Activated CD4-positive, CD25-positive, alpha-beta regulatory T cell (primary cell): Measurements from ENCODE around the gene PER1.

Experiments used
- DNase-seq, 4 experiments: peaks; one replicate each; lab custom pipeline; 2025; lab: John Stamatoyannopoulos, UW

The PER1 gene

DNA sequence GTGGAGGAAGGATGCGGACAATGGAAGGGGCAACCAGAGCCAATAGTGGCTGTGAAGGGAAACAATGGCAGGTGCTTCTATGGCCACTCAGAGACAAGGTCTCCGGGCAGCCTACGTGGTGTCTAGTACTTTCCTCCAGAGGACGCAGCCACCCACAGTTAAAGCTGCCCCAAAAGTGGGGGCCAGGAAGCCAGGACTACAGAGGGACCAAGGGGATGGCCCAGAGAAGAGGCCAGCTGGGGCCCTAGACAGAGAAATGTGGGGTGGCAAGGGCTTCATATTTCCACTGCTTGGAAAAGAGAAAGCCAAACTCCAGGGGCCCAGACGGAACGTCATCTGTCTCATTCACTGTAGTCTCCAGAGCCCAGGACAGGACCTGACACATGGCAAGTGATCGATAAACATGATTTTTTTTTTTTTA lies 837 bp upstream of the PER1 start:
- no peak for DNase-seq

DNA sequence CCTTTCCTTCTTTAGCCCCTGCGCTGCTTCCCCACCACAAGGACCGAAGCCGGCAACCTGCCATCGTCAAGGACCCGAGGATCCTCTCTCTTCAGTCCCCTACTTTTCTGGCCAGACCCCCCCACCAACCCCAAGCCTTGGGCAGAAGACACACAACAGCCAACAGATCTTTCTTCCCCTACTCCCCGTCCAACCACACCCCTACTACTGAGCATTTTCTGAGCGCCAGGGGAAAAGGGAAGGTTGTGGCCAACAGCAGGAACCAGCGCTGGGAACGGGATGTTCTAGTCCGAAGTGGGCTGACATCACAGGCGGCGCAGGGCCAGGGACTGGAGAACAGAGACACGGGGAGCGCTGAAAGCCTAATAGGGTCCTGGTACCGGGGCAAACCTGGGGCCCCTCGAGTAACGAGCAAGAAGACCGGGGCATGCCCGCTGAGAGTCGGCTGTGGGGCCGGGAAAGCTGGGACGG lies 528 bp downstream of the PER1 start:
- DNase-seq: no peak

DNA sequence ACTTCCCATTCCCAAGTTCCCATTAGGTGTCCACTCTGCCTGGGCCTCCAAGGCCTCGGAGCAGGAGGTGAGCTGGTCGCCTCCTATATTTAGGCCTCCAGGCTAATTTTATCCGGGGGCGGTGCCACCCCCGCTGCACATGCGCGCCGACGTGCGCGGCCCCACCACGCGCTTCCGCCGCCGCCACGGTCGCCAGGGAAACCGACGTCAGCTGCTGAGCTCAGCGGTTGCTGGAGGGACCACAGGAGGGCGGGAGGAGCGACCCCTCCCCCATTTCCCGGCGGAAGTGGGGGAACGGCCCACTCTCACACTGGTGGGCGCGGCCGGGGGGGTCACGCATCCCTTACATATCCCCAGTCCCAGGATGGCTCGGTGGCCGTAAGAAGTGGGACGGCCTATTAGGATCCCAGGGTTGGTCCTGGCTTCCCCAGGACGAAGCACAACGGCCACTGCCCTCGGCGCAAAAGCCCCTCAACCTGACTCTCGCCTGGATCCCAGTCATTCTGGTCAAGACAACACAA lies 1.0 kb downstream of the PER1 start:
- DNase-seq: peak; percentile 71 to 83 (median 78)

DNA sequence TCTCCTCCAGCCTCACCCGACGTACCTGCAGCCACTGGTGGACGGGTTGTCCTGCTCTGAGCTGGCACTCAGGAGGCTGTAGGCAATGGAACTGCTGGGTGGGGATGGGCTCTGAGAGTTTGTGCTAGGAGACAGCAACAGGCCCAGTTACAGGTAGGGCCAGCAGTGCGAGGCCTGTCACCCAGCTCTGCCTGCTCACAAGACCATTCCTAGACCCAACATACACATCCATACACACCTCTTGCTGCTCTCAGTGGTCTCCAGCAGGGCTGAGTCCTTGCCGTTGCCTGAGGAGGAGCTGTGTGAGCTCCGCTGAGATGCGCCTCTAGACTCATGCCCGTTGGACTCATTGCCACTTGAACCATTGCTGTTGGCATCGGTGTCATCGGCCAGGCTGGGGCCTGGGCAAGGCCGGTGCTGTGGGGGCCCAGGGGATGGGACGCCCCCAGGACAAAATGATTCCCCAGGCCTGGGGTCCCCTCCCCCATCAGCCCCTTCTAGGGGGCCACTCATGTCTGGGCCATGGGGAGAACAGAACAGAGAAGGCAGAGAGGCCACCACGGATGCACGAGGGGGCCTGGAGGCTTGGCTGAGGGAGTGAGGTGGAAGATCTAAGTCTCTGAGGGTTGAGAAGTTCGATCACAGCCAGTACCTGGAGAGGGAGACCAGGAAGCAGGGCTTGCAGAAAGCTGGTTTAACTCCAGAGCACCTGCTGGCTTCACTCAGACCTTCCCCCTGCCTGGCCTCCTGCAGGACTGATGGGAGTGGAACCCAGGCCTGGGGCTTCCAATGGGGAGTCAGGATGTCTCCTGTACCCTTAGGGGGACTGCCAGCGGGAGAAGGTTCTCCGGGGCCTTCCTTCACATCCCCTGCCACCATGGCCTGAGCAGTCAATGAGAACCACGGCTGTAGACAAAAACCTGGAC lies 1.7 kb downstream of the PER1 start:
- DNase-seq: no peak

DNA sequence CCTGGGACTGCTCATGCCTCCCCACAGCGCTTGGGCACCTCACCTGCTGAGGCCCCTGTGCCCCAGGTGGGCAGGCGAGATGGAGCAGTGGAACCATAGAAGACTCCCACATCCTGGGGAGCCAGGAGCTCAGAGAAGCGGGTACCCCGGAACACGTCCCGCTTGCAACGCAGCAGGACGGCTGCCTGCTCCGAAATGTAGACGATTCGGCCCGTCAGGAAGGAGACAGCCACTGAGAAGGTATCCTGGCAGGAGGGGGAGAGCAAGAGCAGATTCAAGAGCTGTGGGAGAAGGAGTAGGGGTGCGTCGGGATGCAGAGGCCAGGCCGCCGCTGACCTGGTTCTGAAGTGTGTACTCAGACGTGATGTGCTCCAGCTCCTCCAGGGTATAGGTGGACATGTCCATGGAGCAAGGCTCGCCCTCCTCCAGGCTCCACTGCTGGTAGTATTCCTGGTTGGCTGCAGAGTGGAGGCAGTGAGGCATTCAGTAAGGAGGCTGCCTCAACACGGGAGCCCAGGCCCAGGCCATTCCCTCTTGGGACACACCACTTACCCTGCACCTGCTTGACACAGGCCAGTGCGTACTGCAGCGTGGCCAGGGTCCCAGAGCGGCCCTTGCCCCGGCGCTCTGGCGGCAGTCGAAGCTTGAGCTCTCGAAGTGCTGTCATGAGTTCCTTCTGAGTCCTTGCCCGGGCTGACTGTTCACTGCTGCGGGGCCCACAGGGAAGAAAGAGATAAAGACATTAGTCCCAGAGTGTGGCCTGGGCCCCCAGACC lies 2.6 kb downstream of the PER1 start:
- DNase-seq: no peak

DNA sequence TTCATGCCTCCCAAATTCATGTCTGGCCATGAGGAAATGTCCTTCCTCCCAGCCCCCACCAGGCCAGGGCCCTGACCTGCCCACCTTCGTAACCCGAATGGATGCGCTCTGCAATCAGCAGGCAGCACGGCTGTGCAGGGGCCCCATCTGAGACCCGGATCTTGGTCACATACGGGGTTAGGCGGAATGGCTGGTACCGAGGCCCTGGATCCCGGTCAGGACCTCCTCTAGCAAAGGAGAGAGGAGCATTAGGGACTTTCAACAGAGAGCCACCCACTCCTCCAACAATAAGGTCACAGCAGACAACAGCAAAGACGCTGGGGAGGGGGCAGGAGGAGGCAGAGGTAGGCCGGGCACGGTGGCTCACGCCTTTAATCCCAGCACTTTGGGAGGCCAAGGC lies 3.6 kb downstream of the PER1 start:
- DNase-seq: no peak

DNA sequence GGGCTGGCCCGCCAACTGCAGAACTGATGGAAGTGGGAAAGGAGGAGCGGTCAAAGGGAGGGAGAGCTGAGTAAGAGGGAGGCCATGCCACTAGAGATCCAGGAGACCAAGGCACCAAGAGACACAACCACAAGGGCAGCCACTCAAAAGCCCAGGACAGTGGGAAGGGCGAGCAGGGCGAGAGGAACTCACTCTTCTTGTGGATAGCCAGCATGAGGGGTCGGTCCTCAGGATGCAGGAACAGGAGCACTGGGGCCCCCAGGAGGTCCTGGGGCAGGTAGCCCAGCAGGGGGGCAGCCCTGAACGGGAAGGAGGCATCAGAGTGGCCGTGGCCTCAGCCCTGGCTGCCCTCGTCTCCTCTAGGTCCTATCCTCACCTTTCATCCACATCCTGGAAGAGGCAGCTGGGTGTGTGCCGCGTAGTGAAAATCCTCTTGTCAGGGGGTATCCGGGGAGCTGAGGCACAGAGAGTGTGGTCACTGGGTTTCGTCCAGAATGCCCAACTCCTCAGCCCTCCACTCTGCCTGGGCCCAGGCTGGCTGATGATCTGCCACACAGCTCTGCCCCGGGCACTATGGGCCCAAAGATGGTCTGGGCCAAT lies 4.3 kb downstream of the PER1 start:
- no peak for DNase-seq

DNA sequence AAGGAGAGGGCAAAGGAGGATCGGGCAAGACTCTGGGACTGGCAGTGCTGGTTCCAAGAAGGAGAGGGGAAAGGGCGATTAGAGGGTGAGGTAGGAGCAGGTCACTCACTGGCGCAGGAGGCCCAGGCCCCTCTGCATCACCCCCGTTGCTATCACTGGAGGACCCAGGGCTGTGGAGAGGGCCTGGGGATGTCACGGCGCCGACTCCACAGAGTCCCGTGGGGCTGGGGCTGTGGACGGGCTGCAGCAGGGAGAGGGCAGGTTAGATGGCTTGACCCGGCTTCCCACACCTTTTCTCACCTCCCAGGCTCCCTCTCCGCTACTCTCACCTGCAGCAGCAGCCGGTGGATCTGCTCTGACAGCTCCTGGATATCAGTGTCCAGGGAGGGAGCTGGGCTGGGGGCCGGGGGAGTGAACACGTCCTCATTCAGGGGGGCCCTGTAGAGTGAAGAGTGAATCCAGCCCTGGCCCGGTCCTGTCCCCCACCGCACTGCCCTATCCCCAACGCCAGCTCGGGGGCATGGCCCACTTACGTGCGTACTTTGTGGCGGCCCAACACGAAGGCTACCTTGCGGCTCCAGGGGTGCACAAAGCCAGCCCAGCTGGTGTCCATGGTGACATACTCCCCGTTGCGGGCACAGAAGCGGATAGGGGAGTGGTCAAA lies 4.9 kb downstream of the PER1 start:
- DNase-seq: no peak

DNA sequence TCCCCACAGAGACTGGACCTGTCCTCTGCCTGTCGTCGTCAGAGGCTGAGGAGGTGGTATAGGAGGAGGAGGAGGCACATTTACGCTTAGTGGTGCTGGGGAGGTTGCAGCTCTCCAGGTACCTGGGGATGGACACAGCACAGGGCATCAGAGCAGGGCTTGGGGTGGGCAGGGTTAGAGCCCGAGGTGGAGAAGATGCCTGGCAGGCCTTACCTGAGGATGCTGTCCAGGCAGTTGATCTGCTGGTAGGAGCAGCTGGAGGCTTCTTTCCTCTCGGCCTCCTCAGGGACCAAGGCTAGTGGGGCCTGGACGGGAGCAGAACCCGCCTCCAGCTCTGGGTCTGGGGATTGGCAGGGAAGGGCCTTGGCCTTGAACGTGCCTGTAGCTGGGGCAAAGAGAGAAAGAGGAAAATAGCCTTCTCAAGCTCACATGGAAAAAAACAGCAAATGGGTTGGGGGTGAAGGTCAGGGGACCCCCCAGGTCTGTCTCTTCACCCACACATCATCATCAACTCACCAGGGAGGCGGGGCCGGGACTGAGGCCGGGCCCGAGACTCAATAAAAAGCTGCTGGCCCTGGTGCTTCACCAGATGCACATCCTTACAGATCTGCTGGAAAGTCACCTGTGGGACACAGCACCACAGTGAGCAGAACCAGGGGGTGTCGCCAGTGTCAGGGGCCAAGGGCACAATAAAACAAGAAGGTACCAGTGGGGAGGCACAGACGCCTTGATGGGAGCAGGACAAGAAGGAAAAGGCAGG lies 5.6 kb downstream of the PER1 start:
- DNase-seq: no peak

DNA sequence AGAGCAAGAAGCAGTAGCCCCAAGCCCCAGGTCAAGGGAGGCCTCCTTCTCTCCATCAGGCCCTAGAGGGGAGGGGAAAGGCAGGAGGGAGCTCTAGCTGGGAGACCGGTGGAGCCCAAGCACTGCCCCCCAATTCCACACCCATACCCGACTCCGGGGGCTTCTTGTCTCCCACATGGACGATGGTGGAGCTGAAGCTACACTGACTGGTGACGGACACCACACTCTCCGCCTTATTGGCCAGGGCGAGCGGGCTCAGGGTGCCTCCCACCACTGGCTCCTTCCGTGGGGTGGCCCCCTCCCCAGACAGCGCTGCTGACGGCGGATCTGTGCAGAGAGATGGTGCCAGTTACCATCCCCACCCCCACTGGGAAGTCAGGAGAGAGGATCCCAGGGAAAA lies 6.4 kb downstream of the PER1 start:
- DNase-seq: no peak

DNA sequence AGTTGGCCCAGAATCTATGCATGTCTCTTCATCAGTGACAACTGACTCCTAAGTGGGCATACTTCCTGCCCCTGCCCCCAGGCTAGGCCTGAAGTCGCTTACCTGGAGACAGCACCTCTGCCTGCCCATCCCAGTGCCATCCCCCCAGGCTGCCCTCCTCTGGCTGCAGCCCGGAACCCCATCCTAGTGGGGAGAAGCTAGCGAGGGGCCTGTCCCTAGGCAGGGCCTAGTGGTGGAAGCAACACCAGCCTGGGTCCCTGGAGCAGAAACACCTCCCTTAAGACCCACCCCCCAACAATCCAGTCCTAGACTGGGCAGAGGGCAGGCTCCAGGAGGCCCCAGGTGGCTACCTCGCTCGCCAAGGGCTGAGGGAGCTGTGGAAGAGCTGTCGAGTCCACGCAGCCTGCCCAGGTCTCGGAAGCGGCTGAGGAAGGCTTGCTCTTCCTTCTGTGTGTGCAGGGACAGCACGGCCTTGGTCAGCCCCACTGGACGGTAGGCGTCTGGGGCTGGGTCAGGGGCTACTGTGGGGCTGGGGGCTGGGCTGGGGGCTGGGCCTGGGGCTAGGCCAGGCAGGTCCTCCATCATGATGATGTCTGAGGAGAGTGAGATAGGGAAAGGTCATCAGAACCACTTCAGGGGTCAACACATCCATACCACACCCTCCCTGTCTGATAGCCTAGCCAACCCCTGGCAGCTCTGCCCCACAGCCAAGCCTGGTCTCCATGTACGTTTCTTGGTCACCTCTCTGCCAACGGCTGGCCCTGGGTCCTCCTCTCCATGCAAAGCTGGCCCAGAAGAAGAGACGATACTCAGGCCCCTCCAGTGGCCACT lies 7.6 kb downstream of the PER1 start:
- DNase-seq: no peak

DNA sequence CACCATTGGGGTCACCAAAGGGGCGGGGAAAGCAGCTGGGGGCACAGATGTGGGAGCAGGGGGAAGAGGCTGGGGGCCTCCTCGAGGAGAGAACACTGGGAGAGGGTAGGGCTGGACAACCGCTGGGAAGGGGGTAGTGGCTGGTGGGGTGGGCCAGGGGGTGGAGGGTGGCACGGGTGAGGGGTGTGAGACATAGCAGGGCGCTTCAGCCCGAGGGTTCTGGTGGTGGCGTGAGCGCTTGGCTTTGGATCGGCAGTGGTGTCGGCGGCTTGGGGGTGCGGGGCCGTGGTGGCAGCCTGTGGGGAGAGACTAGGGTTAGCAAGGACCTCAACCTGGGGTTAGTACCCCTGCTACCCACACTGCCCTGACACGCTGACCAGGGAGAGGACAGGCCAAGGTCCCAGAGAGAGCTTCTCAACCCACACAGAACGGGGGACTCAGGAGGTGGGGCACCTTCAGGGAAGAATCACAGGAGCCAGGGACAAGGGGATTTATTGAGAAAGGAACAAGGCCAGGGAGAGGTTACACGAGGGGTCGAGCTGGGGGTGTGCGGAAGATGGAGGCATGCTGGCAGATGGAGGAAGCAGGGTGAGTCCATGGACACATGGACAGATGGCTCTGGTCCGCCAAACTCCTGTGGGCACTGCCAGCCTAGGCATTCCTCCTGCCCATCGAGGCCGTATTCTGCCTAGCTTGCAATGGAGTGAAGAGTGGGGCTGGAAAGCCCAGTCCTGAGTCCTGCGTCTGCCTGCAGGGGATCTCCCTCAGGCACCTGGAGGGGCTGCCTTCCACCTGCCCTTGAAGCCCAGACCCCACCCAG lies 8.4 kb downstream of the PER1 start:
- no peak for DNase-seq

DNA sequence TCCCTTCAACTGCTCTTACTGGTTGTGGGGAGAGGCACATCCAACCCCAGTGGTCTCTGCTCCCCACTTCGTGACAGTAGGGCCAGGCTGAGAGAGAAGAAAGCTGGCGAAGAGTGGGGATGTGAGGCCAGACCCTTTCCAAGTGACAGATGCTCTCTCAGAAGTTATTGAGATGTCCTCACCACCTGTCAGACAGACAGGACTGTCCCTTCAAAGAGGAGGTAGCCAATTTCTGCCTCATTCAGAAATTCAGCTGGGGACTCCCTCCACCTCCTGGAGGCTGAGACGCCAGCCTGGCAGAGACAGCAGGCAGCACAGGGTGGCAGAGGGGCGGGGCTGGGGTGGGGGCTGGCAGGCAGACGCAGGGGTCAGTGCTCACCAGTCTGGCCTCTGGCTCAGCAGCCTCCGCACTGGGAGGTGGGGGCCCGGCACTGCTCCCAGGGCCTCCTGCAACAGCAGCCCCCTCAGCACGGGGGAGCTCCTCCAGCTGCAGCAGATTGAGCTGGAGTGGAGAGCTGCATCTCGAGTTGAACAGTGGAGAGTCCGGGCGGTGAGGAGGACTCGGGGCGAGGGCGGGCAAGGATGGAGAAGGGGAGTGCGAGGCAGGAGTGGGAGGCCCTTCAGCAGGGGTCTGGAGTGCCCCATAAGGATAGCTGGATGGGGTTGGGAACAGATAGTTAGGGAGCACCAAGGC lies 9.2 kb downstream of the PER1 start:
- no peak for DNase-seq

DNA sequence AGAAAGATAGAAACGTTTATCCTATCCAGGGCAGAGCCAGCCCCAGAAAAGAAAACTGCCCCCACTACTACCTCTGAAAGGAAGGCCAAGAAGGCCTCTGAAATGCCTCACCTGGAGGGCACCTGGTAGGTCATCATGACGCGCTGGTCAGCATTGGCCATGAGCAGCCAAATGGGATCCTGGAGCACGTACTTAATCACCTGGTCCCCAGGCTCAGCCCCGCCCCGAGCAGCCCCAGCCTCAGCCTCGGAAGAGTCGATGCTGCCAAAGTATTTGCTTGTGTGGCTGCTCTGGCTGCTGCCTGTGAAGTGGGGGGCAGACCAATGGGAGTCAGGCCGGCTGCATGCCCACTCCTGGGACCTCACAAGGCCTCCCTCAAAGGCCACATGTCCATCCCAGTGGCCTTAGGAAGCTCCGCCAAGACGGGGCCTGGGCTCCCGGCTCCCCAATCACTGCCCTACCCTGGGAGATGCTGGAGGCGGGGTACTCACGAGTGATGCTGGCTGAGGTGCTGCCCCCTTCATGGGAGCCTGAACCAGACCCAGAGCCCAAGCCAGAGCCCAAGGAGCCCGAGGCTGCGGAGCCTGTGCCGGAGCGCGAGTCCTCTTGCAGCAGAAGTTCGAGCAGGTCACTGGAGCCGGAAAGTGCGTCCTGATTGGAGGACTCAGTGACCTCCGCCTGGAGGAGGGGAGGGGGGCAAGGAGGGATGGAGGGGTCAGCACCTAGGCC lies 9.9 kb downstream of the PER1 start:
- no peak for DNase-seq

DNA sequence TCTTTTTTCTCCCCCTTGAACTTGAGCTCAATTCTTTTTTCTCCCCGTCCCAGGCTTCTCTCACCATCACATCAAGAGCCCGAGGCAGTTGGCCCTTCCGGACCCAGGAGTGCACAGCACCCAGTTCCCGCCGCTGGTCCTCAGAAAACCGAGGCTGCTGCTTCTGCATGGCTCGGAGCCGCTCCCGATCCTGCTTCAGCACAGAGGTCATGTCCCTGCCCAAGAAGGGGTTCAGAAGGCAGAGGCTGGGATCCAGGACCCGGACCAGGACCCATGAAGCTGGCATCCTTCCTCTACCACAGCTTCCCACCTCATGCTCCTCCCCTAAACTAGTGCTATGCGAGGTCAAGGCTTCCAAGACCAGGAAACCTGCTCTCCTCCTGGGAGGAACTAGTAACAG lies 10.5 kb downstream of the PER1 start:
- DNase-seq: no peak

DNA sequence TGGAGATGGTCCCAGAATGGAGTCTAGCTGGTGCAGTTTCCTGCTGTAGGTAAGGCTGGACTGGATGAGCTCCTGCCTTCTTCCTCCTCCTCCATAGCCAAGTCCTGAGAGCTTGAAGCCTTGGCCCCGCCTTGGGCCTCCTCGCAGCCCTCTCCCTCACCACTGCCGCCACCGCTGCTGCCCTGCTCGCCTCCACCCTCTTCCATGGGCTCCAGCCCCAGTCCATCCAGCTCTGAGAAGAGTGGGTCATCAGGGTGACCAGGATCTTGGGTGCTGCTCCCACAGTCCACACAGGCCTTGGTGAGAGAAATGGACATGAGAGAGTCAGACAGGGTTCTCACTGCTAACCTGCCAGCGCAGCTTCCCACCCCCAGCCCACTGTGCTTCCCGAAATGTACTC lies 11.2 kb downstream of the PER1 start:
- DNase-seq: no peak

DNA sequence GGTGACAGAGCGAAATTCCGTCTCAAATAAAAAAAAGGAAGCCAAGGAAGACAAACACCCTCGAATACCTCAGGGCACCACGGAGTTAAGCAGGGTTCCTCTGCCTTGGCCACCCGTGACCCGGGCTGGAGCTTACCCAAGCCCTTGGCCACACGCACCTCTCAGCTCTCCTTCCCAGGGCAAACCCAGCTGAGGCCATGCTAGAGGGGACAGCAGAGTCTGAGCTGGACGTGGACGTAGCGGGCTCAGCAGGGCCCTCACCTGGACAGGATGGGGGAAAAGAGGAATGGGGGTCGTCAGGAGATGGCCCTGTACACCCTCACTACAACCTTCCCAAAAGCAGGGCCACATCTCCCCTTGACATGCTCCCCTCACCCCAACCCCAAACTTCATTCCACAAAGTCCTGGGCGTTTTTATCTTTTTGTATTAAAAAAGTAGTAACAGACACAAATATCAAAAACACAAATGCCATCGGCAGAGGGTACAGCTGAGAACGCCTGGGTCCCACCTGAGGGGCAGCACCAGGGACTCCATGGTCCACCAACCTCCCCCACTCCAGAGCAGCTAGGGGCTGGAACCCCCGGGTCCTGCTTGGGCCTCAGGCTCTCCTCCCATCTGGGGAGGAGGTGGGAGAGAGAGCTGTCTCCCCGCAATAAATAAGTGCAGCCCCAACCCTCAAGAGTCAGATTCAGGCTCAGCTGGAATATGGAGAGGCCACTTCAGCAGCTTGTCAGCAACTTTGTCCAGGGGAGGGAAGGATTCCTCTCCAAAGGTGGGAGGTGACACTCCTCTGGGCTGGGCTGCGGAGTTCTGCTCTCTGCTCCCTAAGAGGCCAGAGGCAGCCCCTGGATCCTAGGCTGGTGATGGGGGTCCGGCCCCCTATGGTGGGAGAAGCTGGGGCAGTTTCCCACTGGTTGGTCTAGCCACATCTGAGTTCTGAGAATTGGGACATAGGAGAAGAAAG lies 11.9 kb downstream of the PER1 start:
- DNase-seq: no peak
